GM19463 (cell line): ENCODE measurements around the gene ABCC1.
"Not testable (repeated sequence)": the region's sequence is repeated elsewhere in the genome, so short reads cannot be mapped to it uniquely, and the experiment has no call there.

Experiments
- ATAC-seq: cut with Tn5 transposase; IDR thresholded peaks from one replicate; pipeline ENCODE4 v1.9.1; 2021; ENCODE audit warnings: mild to moderate bottlenecking, moderate library complexity; ENCODE audit not compliant: unreplicated experiment

ABCC1 gene

DNA sequence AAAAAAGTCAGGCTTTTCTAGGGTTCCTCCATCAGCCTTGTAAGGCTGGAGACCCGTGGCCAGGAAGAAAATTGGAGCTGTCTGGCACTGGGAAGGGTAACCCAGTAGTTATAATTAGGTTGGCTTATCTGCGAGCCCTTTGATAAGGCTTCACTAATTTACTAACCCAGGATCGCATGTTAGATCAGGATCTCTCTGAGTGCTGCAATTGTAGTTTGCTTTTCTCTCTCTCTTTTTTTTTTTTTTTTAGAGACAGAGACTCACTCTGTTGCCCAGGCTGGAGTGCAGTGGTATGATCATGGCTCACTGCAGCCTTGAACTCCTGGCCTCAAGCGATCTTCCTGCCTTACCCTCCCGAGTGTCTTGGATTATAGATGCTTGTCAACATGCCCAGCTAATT, 17.0 kb downstream of the ABCC1 start:
- ATAC-seq: no peak

DNA sequence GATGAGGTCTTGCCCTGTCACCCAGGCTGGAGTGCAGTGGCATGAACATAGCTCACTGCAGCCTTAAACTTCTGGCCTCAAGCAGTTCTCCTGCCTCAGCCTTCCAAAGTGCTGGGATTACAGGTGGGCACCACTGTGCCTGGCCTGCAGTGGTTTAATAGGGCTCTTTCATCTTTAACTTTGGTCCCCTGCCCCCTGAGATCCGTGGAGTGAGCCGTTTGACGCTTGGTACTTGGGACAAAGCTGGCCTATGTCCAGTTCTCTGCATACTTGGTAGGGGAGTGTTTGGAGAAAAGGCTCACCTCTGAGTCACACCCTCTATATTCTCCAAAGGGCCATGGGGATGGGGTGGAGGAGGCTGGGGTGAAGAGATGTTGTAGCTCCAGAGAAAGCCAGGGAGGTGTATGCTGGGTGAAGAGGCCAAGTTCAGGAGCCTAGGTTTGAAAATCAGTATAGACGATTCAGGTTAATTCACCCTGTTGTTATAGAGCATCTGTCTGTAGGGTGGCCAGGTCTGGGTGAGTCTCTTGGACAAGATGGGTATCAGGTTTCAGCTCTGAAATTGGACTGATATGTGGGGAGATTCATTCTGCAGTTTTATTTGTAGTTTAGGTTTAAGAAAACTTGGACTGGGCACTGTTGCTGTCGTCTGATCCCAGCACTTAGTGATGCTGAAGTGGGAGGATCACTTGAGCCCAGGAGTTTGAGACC, 17.6 kb downstream of the ABCC1 start:
- ATAC-seq: no peak

DNA sequence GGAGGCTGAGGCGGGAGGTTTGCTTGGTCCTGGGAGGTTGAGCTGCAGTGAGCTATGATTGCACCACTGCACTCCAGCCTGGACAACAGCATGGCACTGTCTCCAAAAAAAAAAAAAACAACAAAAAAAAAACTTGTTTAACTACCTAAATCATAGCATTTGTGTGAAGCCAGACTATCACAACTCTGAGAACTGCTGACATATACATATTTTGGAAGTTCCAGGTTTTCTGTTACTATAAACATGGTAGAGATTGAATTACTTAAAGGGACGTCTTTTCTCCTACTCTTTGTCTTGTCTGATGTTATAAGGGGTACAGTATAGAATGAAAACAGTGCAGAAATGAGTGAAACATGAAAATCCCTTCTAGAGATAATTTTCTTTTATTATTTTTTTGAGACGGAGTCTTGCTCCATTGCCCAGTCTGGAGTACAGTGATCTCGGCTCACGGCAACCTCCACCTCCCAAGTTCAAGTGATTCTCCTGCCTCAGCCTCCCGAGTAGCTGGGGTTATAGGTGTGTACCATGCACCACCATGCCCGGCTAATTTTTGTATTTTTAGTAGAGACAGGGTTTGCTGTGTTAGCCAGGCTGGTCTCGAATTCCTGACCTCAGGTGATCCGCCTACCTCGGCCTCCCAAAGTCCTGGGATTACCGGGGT, 18.4 kb downstream of the ABCC1 start:
- no peak for ATAC-seq

DNA sequence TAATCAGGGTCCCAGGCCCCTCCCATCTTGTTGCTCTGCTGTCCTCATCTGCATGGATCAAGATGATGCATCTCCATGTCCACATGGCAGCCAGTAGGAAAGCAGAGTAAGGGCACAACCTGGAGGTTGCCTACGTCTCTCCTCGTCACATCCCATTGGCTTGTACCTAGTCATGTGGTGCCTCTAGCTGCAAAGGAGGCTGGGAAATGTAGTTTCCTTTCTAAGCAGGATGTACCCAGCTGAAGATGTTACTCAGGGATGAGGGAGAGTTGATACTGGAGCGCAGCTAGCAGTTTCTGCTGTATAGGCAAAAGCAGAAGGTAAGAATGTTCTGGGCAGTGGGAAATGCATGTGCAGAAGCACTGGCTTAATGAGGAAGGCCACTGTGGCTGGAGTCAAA, 20.8 kb downstream of the ABCC1 start:
- no peak for ATAC-seq

DNA sequence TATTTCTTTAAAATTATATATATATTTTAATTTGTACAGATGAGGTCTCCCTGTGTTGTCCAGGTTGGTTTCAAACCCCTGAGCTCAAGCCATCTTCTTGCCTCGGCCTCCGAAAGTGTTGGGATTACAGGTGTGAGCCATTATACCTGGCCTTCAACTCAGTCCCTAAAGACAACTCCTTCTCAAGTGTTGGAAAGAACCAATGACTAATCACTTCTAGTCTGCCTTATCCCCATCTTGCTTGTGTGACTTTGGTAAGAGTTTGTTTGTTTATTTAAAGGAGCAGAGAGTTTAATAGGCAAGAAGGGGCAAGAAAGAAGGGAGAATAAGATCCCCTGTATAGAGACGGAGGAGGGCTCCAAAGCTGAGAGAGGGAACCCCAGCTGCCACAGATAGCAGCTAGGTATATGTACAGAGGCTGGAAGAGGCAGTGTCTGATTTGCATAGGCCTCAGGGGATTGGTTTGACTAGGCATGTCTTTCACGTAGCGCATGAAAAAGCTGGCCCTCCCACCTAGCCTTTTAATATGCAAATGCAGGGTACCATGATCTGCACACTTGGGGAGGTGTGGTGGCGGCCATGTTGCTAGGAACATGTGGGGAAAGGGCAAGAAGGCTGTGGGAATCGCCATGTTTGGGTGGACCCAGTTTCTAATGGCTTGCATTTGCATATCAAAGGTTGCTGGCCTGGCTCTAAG, 21.5 kb downstream of the ABCC1 start:
- no peak for ATAC-seq

DNA sequence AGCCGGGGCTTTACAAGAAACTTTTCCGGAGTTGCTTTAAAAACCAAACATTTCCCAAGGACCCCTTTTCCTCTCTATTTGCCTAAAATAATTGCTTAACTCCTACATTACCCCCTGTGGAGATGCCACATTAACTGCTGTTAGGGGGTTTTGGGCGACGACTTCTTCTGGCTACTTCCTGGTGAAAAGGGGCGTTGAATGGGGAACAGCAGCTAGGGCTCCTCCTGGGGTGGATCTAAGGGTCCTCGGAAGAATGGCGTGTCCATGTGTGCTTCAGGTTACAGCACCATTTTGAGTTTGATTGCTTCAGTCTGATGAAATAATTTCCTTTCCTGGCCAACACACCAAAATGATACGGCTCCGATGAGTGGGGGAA, 22.0 kb downstream of the ABCC1 start:
- no peak for ATAC-seq

DNA sequence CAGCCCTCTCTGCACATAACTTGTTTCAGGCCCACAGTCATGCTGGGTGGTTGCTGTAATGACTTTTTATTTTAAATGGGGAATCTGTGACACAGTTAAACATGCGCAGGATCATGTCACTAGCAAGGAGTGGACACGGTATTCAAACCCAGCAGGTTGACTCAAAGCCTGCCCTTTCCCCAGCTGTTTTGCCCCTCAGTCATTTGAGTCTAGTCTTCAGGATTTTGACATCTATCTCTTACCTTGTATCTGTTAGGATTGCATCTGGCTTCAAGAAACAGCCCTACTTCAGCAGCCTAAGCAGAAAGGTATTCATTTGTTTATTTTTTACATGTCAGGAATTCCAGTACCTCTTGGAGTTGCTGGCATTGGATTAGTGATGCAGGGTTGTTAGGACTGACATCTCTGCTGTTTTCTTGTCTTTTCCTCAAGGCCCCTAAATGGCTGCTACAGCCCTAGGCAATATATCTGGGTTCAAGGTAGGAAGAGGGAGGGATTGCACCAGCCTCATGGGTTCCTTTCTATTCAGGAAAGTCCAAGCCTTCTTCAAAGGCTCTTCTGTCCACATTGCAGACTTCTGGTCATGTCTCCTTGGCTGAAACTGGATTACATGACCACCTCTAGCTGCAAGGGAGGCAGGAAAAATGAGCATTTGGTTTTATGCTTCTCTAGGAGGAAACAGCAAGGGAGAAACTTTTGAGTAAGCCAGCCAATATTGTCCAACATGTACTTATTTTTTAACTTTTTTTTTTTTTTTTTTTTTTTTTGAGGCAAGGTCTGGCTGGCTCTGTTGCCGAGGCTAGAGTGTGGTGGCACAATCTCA, 22.8 kb downstream of the ABCC1 start:
- ATAC-seq: no peak

DNA sequence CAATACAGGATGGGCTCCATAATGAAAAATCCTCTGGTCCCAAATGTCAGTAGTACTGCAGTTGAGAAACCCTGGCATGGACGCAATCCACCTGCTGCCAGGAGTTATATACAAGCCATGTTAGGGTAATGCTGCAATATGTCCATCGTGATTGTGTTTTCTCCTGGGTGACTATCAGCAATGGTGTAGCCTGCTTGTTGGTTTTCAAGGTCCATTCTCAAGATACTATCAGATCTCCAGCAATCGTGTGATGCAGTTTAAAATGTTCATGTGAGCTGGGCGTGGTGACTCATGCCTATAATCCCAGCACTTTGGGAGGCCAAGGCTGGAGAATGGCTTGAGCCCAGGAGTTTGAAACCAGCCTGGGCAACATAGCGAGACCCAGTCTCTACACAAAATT, 24.0 kb downstream of the ABCC1 start:
- no peak for ATAC-seq

DNA sequence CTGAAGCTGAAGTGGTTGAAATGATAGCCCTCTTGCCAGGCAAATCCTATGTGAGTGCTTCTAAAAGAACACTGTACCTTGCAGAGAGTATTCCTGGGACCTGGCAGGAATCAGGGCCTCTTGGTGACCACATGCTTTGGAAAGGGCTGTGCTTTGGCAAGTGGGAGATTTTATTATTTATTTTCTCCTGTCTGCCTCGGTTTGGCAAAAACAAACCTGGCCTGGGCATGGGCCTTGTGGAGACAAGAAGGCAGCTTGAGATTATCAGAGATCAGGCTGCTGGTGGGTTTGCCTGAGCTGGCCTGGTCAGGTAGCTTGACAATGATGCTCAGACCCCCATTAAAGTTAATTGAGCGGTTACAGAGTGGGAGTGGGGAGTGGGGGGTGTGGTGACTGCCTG, 24.6 kb downstream of the ABCC1 start:
- no peak for ATAC-seq

DNA sequence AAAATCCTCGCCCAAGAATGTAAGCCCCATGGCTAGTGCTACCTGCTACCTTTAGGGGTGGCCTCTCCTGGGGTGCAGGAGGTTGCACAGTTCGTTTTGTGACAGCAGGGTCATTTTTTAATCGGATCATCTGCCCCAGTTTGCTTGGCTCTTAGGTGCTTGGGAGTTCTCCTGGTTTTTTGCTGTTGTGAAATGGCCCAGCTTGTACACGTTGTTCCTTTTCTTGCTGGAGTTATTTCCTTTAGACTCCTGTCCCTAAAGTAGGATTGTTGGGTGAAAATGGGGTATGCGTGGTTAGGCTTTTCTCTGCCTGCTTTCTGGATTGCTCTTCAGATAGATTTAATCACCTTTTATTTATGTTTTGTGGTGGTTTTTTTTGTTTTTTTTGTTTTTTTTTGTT, 25.8 kb downstream of the ABCC1 start:
- ATAC-seq: no peak

DNA sequence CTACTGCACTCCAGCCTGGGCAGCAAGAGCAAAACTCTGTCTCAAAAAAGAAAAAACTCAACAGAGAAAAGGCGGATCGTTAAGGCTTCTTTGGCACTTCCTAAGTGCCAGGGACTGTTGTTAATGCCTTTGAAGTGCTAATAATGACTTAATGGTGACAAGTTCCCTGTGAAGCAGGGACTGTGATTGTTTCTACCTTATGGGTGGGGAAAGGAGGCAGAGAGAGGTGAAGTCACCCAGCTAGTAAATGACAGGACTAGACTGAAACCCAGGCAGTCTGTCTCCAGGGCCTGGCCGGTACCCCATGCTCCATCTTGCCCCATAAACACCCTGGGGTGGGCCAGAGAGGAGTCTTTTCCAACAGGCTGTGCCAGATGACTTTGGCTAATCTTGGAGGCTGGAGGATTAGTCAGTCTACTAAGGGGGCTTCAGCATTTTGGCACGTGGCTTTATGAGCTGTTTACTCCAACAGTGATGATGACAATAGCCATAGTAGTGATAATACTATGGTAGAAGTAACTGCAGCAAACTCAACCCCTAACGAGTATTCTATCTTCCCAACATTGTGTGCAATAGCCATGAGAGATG, 26.9 kb downstream of the ABCC1 start:
- ATAC-seq: no peak

DNA sequence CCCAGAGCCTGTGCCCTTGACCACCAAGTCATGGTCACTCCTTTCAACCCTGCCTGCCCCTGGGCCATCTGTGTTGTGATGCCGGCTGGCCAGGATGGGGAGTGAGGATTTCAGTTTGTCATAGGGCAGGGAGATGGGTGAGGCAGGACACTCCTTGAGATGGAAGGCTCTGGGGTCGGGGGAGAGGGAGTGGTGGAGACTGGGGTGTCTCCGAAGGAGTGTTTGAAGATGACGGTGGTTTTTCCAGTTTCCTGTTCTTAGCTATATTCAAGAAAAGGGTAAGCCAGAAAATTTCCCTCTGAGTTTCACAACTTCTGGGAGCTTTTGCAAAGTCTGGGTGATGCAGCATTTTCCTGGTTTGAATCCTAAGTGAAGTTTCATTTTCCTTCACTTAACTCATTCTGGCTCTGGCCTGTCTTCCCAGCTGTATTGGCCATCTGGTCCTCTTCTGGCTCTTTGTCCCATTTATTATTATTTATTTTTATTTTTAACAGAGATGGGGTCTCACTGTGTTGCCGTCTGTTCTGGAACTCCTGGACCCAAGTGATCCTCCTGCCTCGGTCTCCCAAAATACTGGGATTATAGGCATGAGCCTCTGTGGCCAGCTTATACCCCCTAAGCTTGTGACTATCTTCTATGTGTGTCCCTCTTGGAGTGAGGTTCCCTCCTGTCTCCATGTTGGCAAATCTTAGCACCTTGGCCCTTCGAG, 27.7 kb downstream of the ABCC1 start:
- no peak for ATAC-seq

DNA sequence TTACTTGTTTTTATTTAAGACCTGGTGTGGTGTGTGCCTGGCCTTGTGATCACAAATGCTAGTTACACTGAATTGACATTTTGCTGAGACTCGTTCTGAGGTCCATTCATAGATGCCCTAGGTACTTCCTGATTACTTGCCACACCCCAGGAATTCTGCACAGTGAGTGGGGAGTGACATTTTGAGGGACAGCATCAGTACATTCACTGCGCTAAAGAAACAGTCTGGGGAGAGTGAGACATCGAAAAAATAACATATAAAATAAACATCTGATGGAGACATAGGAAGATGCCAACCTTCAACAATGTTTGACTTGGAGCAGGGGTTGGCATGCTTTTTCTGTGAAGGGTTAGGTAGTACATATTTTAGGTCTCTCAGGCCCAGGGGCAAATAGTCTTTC, 30.4 kb downstream of the ABCC1 start:
- ATAC-seq: no peak

DNA sequence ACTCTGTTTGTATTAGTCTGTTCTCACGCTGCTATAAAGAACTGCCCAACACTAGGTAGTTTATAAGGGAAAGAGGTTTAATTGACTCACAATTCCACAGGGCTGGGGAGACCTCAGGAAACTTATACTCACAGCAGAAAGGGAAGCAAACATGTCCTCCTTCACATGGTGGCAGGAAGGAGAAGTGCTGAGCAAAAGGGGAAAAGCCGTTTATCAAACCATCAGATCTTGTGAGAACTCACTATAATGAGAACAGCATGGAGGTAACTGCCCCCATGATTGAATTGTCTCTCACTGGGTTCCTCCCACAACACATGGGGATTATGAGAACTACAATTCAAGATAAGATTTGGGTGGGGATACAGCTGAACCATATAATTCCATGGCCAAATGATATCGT, 30.9 kb downstream of the ABCC1 start:
- ATAC-seq: no peak

DNA sequence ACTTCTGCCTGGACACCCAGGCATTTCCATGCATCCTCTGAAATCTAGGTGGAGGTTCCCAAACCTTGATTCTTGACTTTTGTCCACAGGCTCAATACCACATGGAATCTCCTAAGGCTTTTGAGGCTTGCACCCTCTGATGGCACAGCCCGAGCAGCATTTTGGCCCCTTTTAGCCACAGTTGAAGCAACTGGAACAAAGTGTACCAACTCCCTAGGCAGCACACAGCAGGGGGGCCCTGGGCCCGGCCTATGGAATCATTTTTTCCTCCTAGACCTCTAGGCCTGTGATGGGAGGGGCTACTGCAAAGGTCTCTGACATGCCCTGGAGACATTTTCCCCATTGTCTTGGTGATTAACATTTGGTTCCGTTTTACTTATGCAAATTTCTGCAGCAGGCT, 32.0 kb downstream of the ABCC1 start:
- ATAC-seq: no peak

DNA sequence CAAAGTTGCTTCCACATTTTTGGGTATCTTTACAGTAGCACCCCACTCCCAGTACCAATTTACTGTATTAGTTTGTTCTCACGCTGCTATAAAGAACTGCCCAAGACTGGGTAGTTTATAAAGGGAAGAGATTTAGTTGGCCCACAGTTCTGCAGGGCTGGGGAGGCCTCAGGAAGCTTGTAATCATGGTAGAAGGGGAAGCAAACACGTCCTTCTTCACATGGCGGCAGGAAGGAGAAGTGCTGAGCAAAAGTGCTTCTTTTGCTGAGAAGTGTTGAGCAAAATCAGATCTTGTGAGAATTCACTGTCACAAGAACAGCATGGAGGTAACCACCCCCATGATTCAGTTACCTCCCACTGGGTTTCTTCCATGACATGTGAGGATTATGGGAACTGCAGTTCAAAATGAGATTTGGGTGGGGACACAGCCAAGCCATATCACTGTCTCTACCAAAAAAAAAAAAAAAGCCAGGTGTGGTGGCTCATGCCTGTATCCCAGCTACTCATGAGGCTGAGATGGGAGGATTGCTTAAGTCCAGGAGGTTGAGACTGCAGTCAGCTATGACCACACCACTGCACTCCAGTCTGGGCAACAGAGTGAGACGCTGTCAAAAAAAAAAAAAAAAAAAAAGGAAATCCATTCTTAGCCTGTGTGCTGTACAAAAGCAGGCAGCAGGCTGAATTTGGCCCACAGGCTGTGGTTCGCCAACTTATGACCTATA, 32.9 kb downstream of the ABCC1 start:
- not testable (repeated sequence) for ATAC-seq

DNA sequence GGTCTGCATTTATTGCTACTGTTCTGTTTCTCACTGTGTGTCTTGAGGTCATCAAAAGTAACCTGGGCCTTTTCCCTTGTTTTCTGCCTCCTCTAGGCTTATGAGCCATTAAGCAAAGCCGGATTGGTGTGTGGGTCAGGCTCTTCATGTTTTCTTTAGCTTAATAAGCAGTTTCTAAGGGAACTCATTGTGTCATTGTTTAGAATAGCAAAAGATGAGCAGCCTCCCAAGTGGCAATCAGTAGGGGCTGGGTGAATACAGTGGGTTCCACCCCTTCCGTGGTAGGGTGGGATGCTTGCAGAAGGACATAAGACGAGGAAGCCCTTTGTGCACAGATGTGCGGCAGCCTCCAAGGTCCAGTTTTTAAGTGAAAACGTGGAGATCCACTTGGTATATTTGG, 34.5 kb downstream of the ABCC1 start:
- no peak for ATAC-seq

DNA sequence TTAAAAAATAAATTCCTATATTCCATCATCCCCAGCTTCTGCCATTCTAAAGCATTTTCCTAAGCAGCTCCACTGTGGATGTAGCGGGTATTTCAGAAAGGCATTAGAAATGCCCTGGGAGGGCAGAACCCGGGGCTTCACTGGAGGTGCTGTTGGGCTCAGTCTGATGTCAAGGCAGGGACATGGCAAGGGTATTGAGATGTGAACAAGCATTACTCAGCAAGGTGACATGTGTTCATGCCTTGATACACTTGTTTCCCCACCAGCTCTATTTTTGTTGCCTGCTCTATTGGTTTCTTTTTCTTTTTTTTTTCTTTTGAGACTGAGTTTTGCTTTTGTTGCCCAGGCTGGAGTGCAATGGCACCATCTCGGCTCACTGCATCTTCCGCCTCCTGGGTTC, 35.7 kb downstream of the ABCC1 start:
- ATAC-seq: no peak

DNA sequence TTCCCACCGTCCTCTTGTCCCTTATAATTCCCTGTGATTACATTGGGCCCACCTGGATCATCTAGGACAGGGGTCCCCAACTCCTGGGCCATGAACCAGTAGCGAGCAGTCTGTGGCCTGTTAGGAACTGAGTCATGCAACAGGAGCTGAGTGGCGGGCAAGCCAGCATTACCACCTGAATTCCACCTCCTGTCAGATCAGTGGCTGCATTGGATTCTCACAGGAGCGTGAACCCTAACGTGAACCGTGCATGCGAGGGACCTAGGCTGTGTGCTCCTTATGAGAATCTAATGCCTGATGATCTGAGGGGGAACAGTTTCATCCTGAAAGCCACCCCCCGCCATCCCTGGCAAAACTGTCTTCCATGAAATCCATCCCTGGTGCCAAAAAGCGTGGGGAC, 36.8 kb downstream of the ABCC1 start:
- ATAC-seq: no peak
